Loucy (cell line): ENCODE data around the gene HIGD1A.

Experiments
- EZH2phosphoT487 ChIP-seq: fragments of 200-600 bp; IDR thresholded peaks from 2 replicates; pipeline ENCODE4 v1.6.1; 2018; ENCODE audit warnings: antibody characterized with exemption, mild to moderate bottlenecking, moderate library complexity, borderline replicate concordance
- TF ChIP-seq, protein P1 (sequence below): fragments of 200-600 bp; sonication (generic); conservative IDR thresholded peaks from 2 replicates; pipeline ENCODE4 v1.5.1; 2014; ENCODE audit warnings: mild to moderate bottlenecking, antibody characterized with exemption, low read length

DNA sequence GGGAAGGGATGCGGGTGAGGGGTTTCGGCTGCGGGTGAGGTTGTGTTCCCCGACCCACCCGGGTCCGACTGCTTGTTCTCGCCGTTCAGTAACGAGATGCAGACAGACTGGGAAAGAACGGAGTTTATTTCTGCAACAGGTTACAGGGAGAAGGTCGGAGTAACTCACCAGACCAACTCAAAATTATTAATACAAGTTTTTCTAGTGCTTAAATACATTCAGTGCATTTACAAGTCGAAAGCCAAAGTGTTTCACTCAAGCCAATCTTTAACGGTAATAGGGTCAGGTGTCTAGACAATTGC is 492 bp upstream of the HIGD1A start:
- TF ChIP-seq, protein P1, sequence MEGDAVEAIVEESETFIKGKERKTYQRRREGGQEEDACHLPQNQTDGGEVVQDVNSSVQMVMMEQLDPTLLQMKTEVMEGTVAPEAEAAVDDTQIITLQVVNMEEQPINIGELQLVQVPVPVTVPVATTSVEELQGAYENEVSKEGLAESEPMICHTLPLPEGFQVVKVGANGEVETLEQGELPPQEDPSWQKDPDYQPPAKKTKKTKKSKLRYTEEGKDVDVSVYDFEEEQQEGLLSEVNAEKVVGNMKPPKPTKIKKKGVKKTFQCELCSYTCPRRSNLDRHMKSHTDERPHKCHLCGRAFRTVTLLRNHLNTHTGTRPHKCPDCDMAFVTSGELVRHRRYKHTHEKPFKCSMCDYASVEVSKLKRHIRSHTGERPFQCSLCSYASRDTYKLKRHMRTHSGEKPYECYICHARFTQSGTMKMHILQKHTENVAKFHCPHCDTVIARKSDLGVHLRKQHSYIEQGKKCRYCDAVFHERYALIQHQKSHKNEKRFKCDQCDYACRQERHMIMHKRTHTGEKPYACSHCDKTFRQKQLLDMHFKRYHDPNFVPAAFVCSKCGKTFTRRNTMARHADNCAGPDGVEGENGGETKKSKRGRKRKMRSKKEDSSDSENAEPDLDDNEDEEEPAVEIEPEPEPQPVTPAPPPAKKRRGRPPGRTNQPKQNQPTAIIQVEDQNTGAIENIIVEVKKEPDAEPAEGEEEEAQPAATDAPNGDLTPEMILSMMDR: no peak
- TF ChIP-seq EZH2phosphoT487: no peak
